ENCODE measurements around the gene MOSPD3. TPM values are rescaled to one million over a fixed set of nuclear protein-coding genes. Genes with fewer than 3 reads are reported as not detected.

Gene MOSPD3
- total RNA-seq, 4 donors from 2014 or later: 7.6 to 22.4 (median 15.5) TPM

- no peak for TF ChIP-seq POLR2A (IDR thresholded peaks at IDR 0.05)
- TF ChIP-seq CTCF (IDR thresholded peaks at IDR 0.05): no peak
- 36 to 62% methylated on average over 8 to 11 of the region's 15 CpGs for WGBS, 2 donors
- H3K36me3 ChIP-seq: peaks cover 12 to 38% (median 25%) of the 10 kb centered on the region in 3 donors
- H3K4me3 ChIP-seq: peak overlapping the region; percentile 76 to 93 (median 84)
- H3K4me1 ChIP-seq: peaks cover 32 to 60% (median 39%) of the 10 kb centered on the region in 3 donors
- peak overlapping the region; percentile 94 to 99 (median 98) for H3K27ac ChIP-seq
- DNase-seq: no peak
- H3K27me3 ChIP-seq: no peaks in the 10 kb centered on the region
- intact Hi-C loops (cut with DNase I): no loop called here
- H3K9me3 ChIP-seq: no peaks in the 10 kb centered on the region
Observed at GRCh38 chr7:100584054-100584682, 28.2 kb upstream of the MOSPD3 start.

- WGBS, 2 donors: 5 to 6% methylated on average over 13 to 16 of the region's 20 CpGs
- peaks cover 32 to 63% (median 39%) of the 10 kb centered on the region in 3 donors for H3K4me1 ChIP-seq
- no peak for DNase-seq
Observed at GRCh38 chr7:100584683-100585510, 27.4 kb upstream of the MOSPD3 start.

GRCh38 chr7:100585511-100586265, 26.7 kb upstream of the MOSPD3 start, which contains the start of gene LRCH4:
Gene LRCH4, minus strand, starts transcription at chr7:100586129. Its CDS starts 29 bp downstream, at chr7:100586100.
- TF ChIP-seq POLR2A (IDR thresholded peaks at IDR 0.05): peak in 3 of 4 donors; percentile 92 to 99 (median 98)
- peak in 1 of 6 experiments; percentile 26 for TF ChIP-seq CTCF (IDR thresholded peaks at IDR 0.05)
- H3K4me3 ChIP-seq: peak within 1 kb of the TSS; percentile 76 to 93 (median 84)
- no peaks in the 10 kb centered on the region for H3K9me3 ChIP-seq
- H3K27me3 ChIP-seq: peaks cover 0 to 14% (median 0%) of the 10 kb centered on the region in 4 donors
- DNase-seq: no peak
- peaks cover 7 to 24% (median 16%) of the 10 kb centered on the region in 3 donors for H3K36me3 ChIP-seq
- H3K27ac ChIP-seq: peak within 1 kb of the TSS; percentile 94 to 99 (median 98)
- WGBS, 2 donors: 1% methylated on average over 10 to 13 of the region's 61 CpGs
- intact Hi-C loops (cut with DNase I): no loop called here
- peaks cover 32 to 71% (median 45%) of the 10 kb centered on the region in 3 donors for H3K4me1 ChIP-seq

More at GRCh38 chr7:100584683-100585510, 27.4 kb upstream of the MOSPD3 start:
- Histone ChIP-seq H3K27ac (peak overlapping the region; percentile 94 to 99 (median 98)), H3K27me3 (peaks cover 0 to 6% (median 0%) of the 10 kb centered on the region in 4 donors), H3K9me3 (no peaks in the 10 kb centered on the region), H3K36me3 (peaks cover 10 to 31% (median 21%) of the 10 kb centered on the region in 3 donors), H3K4me3 (peak overlapping the region; percentile 76 to 93 (median 84))
- TF ChIP-seq CTCF (IDR thresholded peaks at IDR 0.05) (no peak), POLR2A (IDR thresholded peaks at IDR 0.05) (peak in 1 of 4 donors; percentile 6)
- intact Hi-C loops (cut with DNase I): no loop called here

GRCh38 chr7:100586266-100587025, 25.9 kb upstream of the MOSPD3 start, which contains the start of gene FBXO24:
Gene FBXO24, plus strand, starts transcription at chr7:100586328. Its CDS starts 298 bp downstream, at chr7:100586626.
- Histone ChIP-seq H3K27ac (peak within 1 kb of the TSS; percentile 94 to 99 (median 98)), H3K4me1 (peaks cover 32 to 64% (median 45%) of the 10 kb centered on the region in 3 donors), H3K9me3 (no peaks in the 10 kb centered on the region), H3K4me3 (peak within 1 kb of the TSS; percentile 76 to 93 (median 84)), H3K27me3 (peaks cover 0 to 16% (median 0%) of the 10 kb centered on the region in 4 donors), H3K36me3 (peaks cover 7 to 17% (median 9%) of the 10 kb centered on the region in 3 donors)
- TF ChIP-seq CTCF (IDR thresholded peaks at IDR 0.05) (peak in 1 of 6 experiments; percentile 24), POLR2A (IDR thresholded peaks at IDR 0.05) (peak in 1 of 4 donors; percentile 50)
- intact Hi-C loops (cut with DNase I): no loop called here
- DNase-seq: peak; percentile 98
- WGBS, 2 donors: 0% methylated on average over 13 to 17 of the region's 53 CpGs

All from esophagus squamous epithelium (tissue), 5 donors.